DMS79 treated with DMSO at 0.1 percent for 48 hours (cell line): Measurements from ENCODE around the gene APRT.

Experiments
- DNase-seq: peaks from one replicate; lab custom pipeline; 2025; lab: John Stamatoyannopoulos, UW

Gene APRT, protein sequence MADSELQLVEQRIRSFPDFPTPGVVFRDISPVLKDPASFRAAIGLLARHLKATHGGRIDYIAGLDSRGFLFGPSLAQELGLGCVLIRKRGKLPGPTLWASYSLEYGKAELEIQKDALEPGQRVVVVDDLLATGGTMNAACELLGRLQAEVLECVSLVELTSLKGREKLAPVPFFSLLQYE

DNA sequence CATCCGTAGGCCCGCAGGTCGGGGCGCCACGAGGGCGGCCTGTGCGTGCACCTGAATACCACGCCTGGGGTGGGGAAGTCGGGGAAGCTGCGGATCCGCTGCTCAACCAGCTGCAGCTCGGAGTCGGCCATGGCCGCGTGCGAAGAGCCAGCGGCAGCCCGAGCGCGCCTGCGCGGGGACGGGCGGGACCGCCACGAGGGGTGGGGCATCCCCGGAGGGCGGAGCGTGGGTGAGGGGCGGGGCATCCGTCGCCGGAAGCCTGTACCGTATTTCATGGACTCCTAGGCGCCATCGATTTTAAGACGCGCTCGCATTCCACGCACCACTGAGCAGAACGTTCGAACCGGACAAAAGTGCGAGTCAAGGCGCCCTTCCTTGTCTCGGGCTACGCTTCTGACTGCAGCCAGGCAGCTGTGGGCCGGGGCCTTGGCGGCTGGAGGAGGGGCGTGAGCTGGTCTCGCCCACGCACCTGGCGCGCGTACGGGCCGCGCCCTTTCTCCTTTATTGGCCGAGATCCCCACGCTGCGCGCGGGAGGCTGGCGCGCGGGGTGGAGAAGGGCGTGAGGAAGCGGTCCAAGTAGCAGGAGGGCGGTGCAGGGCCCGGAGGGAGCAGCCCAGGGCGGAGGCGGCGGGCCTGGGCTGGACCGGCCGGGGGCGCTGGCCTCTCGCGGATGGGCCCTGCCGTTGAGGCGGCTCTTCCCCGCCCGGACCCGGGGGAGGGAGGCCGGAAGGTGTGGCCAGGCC, at the start of gene APRT:
Gene APRT (minus strand): TSS at position 160 of the 744 bp plus-strand sequence. CDS start 29 bp downstream, at position 131.
- DNase-seq, result peak; percentile 61

DNA sequence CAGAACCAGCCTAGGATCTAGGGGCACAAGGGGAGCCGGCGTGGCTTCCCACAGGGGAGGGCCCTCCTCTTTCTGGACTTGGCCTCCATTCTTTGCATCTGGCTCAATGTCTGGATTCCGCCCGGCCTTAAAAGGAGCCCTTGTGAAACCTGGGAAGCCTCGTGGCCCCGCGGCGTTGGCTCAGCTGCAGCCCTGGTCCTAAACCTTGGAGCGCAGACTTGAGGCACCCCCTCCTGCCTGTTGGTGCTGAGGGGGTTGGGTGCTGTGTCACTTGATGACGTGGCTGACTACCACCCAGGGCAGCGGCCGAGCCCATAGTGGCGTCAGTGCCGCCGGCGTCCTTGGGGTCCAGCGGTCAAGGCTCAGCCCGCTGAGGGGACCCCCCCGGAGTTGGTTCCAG, 49.6 kb upstream of the APRT start:
- no peak for DNase-seq

DNA sequence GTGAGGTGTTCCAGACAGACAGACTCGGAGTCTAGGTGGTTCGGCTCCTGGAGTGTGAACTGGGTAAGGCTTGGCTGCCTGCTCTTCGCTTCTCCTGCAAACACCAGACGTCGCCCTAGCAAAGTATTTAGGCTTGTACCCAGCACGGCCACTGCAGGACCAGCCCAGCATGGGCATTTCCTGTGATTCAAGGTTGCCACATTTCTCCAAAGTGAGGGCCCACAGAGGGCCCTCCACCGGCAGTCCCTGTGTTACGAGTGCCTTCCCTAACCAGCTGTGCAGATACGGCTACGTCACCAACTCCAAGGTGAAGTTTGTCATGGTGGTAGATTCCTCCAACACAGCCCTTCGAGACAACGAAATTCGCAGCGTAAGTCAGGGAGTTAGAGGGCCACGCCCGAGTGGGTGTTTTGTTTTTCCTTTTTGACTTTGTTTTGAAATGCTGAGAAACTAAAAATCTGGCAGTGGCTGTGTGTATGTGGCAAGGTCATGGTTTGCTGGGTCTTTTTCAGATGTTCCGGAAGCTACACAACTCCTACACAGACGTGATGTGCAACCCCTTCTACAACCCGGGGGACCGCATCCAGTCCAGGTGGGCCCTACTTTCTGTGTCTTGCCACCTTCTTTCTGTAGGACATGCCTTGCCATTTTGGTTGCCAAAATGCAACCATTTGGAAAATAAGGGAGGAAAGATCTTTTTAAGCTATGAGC, 47.8 kb upstream of the APRT start:
- DNase-seq, result no peak

DNA sequence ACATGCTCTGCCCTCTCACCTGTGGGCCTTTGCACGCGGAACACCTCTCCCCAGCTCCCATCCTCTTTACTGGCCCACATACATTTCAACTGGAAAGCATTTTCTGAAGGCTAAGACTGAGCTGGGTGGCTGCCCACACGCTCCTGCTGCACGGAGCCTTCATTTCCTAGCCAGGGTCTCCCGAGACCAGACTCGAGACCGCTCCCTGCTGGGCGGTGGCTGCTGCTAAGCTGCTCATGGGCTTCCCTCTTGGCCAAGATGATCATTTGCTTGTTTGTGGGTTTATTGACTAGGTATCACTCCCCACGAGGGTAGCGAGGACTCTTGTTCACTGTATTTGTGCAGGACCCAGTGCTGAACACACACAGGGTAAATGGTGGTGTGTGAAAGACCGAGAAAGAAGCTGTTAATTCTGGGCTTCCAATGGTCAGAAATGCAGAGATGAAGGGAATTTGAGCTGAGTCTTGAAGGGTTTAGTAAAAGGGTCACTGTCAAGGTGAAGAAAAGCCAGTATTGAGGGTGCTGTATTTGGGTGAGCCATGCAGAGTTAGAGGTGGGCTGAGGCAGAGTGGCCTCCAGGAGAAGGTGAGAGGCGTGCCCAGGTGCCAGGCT, 46.1 kb upstream of the APRT start:
- no peak for DNase-seq

DNA sequence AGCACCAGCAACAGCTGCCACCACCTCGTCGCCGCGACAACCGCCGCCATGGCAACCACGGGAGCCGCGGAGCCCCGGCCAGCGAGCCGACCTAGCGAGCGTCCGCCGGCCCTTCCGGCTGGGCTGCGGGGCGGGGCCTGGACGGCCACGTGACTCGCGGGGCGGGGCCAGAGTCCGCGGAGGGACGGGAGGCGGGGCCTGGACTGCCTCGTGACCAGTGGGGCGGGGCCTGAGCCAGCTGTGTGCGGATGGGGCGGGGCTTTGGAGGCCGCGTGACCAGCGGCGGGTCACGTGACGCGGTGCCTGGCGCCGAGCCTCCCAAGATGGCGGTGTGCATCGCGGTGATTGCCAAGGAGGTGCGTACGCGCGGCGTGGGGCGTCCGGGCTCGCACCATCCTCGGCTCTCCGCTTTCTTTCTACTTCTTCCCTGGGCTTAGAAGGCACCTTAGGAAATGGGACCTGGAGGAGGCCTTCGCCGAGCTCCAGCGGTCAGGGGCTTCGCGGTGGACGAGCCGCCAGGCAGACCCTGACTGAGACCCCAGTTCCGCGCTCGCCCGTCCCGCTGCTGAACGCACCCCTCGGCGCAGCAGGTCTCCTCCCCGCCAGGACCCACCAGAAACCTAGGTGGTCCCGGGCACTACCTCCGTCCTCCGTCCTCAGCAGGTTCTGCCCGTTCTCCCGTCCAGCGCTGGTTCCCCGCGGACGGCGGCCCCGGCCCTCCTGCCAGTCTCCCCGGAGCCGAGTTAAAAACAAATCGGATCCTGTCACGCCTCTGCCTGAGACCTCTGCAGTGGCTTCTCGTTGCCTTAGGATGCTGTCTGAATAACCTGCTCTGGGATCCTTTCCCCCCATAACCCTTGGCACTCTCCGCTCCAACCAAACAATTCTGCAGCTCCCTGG, 45.4 kb upstream of the APRT start, which contains the start of the genes GALNS and TRAPPC2L:
Gene GALNS (minus strand): TSS at position 120 of the 900 bp plus-strand sequence. CDS start 70 bp downstream, at position 50.
Gene TRAPPC2L (plus strand): TSS at position 300 of the 900 bp plus-strand sequence. CDS start 24 bp downstream, at position 324.
- DNase-seq, result peak; percentile 58

DNA sequence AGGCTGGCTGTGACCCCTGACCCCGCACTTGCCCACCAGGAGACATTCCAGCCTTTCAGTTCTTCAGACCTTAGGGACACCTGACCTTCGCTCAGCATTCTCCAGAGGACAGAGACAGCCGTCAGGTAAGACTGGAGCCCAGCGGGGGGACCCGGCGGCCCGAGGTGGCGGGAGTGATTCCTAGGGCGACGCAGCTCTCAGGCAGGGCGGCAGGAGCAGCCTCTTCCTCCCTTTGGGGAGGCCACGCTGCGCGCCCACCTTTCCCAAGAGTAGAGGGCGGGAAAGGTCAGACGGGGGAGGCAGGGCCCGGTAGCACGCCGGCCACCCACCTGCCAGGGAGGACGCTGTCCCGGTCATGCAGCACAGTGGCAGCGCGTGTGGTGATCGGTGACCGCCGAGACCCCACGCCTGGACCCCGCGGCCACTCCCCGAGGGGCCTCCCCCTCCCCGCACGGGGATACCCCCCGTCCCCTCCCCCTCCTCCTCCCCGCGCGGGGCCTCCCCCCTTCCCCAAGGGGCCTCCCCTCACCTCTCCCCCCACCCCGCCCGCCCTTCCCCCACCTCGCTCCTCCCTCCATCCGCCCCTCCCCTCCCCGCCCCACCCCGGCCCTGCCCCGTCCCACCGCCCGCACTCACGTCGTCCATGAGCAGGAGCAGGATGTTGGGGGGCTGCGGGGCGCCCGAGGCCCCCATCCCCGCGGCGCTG, 44.5 kb upstream of the APRT start:
- DNase-seq, result no peak

DNA sequence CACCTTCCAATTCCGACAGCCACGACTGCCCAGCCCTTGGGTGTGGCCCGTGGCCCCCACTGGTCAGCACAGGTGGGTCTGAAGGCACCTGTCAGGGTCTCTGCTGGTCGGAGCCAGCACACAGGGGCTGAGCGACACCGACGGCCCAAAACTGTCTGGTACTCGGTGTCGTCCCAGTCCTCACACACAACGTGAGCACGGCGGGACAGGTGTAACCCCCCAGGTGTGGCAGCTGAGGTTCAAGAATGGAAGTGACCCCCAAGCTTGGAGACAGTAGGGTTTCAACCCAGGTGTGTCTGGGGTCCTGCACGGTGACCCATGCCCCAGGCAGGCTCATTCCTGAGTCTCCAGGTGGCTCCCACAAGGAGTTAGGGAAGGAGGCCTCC, 44.0 kb upstream of the APRT start:
- no peak for DNase-seq

DNA sequence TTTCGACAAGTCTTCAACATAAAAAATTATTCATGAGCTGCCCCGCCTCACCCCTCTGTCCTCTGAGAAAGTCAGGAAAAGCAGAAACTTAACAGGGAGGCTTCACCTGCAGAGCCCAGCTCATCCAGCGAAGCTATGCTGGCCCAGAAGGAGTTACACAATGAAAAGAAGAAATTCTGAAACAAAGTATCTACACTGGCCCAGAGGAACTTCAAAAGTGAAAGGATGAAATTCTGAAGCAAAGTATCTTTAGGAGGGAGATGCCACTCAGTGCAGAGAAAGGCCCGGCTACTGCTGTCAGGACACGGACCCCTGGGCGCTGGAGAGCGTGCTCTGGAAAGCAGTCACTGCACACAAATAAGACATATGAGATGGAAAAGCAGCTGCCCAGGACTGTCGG, 43.4 kb upstream of the APRT start:
- DNase-seq, result no peak

DNA sequence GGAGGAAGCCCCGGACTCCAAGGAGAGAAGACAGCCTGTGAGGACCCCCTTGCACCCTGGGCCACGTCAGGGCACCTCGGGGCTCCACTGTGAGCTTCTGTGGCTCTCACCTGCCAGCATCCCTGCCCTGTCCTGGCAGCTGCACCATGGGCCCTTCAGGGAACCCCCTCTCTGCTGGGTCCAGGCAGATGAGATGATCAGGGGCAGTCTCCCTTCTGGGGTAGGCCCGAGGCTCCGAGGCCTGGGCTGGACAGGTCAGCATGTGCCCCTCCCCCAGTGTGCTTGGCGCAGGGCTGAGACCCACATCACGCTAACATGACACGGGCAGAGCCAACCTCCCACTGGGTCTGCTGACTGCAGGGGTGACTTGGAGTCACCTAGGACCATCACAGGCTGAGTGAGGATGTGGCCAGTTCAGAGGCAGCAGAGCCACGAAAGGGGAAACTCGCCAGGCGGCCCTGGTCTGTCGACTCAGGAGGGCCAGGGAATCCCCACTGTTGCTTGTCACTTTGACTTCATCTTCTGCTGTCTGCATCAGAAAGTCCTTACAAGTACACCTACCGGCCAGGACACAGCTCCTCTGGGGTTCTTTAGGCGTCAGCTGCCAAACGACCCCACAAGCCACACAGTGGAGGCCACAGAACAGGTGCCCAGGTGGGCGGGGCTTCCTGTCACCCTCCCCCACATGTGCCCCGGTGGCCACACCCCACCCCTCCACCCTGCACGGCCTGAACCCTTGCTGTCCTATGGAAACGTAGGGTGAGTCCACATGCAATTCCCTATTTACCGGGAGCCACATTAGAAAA, 42.8 kb upstream of the APRT start:
- no peak for DNase-seq

DNA sequence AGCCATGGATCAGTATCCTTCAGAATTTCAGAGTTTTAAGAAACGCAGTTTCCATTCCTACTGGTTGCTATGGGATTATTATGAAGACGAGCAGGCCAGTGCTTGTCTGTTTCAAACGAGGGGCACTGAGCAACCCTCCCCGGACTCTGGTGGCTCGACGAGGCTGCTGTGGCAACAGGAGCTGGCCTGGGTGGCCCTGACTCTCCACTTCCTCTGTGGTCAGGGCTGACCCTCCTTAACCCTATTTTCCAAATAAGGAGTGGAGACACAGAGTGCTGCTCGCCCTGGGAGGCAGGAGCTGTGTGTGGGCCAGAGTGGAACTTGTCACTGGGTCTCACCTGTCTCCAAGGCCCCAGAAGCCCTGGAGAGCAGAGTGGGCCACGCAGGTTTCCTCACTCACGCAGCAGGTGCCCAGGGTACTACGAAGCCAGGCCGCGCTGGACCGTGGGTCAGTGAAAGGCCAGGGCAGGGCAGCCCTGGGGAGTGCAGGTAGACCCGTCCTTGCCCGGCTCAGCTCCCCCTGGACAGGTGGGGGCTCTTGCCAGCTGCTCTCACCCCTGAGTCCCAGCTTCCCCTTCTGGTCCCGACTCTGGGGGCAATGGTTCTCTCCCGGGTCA, 41.7 kb upstream of the APRT start:
- no peak for DNase-seq

DNA sequence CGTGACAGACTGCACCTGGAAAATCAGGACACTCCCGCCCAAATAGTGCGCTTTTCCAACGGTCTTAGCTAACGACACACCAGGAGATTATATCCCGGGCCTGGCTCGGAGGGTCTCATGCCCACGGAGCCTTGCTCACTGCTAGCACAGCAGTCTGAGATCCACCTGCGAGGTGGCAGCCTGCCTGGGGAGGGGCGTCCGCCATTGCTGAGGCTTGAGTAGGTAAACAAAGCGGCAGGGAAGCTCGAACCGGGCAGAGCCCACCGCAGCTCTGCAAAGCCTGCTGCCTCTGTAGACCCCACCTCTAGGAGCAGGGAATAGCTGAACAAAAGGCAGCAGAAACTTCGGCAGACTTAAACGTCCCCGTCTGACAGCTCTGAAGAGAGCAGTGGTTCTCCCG, 39.9 kb upstream of the APRT start:
- DNase-seq, result no peak

DNA sequence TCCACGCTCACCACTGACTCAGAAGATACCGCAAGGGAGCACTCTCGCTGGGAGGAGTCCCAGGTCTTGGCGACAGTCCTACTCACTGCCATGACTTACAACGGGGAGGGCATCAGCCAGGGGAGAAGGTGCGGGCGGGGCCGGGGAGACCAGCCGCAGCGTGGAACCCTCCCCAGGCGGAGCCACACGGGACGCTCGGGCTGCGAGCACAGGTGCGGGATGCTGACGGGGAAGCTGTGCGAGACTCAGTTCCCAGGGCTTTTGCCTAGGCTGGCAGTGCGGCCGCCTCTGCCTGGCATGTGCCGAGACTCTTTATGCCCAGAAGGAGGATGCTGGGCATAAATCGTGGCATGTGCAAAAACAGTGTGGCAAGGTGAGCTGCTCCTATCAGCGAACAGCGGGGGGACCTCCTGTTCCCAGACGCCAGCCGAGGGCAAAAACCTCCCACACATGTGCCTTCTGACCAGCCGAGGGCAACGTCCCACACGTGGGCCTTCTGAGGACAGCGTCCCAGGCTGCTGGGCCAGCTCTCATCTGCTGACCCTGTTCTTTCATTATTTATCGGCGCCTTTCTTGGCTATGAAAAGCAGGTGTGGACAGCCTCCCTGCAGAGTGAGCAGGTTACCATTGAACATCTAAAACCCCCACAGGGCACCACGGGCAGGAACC, 38.9 kb upstream of the APRT start:
- no peak for DNase-seq

DNA sequence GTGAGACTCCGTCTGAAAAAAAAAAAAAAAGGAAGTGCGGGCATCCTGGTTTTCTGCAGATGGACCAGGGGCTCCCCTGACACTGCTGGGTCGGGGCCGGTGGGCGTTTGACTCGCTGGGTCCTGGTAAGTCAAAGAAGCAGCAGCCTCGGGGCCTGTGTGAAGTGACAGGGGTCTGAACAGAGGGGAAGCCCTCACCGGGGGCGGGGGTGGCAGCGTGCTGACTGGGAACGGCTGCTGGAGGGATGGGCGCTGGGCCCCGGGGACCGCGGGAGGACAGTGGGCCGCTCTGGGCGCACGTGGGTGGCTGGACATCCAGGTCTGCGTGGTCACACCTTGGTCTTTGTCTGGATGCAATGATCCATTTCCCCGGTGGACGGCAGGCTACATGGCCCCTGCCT, 36.8 kb upstream of the APRT start:
- no peak for DNase-seq

DNA sequence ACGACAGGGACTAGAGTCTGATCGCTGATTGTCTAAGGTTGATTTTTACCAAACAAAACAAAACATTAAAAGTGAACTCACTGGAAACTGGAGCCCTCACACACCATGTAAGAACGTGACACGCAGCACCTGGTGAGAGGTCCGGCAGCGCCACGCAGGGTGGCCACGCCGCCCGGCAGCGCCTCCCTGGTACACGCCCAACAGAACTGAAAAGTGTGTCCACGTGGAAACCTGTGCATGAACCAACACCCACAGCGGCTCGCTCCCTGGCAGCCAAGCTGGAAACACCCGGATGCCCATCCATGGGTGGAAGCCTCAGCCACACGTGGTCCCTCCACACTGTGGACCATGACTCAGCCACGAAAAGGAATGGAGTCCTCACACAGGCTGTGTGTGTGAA, 35.9 kb upstream of the APRT start:
- DNase-seq, result no peak

DNA sequence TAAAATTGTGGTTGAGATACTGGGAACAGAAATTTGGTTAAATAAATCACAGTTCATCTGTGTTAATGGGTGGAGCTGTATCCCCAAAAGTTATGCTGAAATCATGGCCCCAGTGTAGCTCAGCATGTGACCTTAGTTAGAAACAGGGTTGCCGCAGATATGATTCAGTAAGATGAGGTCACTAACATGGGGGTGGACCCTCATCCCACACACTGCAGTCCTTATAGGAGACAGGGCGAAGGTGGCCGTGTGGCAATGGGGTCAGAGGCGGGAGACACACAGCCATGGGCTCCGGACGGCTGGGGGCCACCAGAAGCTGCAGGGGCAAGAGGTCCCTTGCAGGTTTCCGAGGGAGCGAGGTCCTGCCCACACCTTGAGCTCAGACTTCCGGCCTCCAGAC, 34.4 kb upstream of the APRT start:
- no peak for DNase-seq

DNA sequence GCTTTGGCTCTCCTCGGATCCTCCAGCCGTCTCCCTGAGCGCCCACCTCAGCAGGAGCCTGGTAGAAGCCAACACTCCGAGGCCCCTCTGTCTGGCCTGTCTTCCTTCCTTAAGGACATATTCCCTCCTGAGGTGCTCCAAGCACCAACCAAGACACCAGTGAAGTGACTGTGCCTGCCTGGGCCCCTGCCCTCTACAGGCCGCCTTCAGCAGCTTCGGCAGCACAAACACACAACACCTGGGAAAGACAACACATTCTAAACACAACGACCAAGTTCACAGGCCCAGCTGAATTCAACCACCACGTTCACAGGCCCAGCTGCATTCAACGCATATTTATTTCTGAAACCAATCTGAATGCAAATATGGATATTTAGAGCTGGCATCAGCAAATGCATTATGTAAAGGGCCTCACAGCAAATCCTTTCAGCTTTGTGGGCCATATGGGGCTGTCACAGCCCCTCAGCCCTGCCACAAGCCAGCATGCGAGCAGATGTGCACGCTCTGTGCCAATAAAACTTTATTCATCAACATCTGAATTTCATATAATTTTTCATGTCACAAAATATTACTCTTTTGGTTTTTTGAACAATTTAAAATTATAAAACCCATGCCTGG, 32.8 kb upstream of the APRT start:
- DNase-seq, result no peak

DNA sequence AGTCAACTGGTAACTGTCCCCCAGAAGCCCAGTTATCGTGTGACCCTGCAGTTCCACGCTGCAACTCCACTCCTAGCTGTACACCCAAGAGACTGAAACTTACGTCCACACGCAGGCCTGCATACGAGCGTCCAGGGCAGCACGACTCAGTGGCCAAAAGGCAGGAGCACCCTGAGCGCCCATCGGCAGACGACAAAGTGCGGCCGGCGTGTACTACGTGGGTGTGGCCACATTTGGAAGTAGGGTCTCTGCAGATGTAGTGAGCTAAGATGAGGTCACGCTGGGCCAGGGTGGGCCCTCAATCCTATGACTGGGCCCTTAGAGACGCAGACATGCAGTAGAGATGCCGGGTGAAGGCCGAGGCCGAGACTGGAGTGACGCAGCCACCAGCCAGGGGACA, 31.5 kb upstream of the APRT start:
- DNase-seq, result no peak

DNA sequence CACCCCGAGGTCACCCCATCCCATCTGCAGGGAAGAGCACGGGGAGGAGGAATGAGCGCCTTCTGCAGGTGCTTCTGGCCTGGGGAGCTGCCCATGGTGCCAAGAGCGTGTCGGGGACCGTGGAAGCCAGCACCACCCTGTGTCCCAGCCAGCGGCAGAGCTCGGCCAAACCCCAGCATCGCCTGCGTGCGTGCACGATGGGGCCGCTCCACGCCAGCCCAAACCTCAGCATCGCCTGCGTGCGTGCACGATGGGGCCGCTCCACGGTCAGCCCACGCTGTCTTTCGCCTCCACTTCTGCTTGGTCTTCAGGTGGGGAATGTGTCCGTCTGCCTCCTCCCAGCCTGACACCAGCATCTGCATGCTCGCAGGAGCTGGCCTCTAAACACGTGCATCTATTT, 31.1 kb upstream of the APRT start:
- no peak for DNase-seq

DNA sequence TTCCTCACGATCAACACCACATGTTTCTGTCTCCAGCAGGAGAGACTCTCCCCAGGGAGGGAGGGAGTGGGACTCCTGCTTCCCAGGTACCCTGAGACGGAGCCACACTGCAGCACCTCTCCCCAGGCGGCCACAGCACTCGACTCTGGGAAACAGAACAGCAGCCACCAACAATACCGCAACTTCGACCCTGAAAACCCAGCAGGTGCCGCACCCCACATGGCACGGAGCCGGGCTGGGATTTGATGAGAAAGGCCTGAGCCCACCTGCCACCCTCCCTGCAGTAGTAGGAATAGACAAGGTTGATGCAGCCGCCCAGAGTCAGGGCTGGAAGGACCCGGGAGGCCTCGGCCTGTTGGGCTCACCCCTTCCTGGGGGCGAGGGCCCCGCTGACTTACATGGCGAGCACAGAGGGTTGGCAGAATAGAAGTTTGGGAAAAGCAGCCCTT, 30.6 kb upstream of the APRT start:
- DNase-seq, result no peak
